Activated CD4-positive, alpha-beta memory T cell treated with anti-CD3 and anti-CD28 coated beads for 36 hours (primary cell): ENCODE data around the gene DLG3. TPM values are rescaled to one million over a fixed set of nuclear protein-coding genes. Genes with fewer than 3 reads are reported as not detected.

Source experiments
- CTCF ChIA-PET: fragments of 350-600 bp; sonication (Branson Sonifier 250); formaldehyde crosslinking; loops from one replicate; lab custom pipeline; 2021; ENCODE audit warnings: antibody characterized with exemption, inconsistent platforms; lab: Charles Lee
- POLR2A ChIA-PET: fragments of 350-600 bp; sonication (Branson Sonifier 250); formaldehyde crosslinking; loops from one replicate; lab custom pipeline; 2021; ENCODE audit warnings: antibody characterized with exemption; lab: Charles Lee
- DNase-seq: peaks from one replicate; pipeline ENCODE4 v3.0.0-alpha.2; 2020
- H3K27ac Mint-ChIP-seq: one replicate; pipeline ENCODE4 v1.8.0; 2021; ENCODE audit warnings: mixed read lengths
- H3K27me3 Mint-ChIP-seq: one replicate; pipeline ENCODE4 v1.8.0; 2021; ENCODE audit warnings: mixed read lengths
- H3K36me3 Mint-ChIP-seq: one replicate; pipeline ENCODE4 v1.8.0; 2021; ENCODE audit warnings: mixed read lengths
- H3K4me1 Mint-ChIP-seq: one replicate; pipeline ENCODE4 v1.8.0; 2021; ENCODE audit warnings: low read depth, mixed read lengths
- H3K4me3 Mint-ChIP-seq: one replicate; pipeline ENCODE4 v1.8.0; 2021; ENCODE audit warnings: mild to moderate bottlenecking, mixed read lengths
- H3K9me3 Mint-ChIP-seq: one replicate; pipeline ENCODE4 v1.8.0; 2021; ENCODE audit warnings: mixed read lengths
- intact Hi-C: fragments of 100-400 bp; cut with micrococcal nuclease; formaldehyde crosslinking; loops from one replicate; pipeline ENCODE4 v1.15.1; 2023
- total RNA-seq, 2 experiments: library from RNA; stranded (reverse); gene quantifications; one replicate each; pipeline ENCODE4 v1.2.3, GENCODE V29; 2021

DLG3 gene
- total RNA-seq, 2 experiments from 2014 or later, result 25.4 to 25.5 TPM

GRCh38 chrX:70426286-70427278 lies 18.1 kb upstream of the DLG3 start:
- Mint-ChIP-seq H3K27ac (no peak overlapping the region), H3K36me3 (no peaks in the 10 kb centered on the region), H3K9me3 (no peaks in the 10 kb centered on the region), H3K27me3 (no peaks in the 10 kb centered on the region), H3K4me1 (no peaks in the 10 kb centered on the region), H3K4me3 (no peak overlapping the region)
- intact Hi-C loops, result no loop called here
- ChIA-PET CTCF (no interaction called here), POLR2A (no interaction called here)
- no peak for DNase-seq

GRCh38 chrX:70427365-70427764 lies 17.3 kb upstream of the DLG3 start:
- intact Hi-C loops, result no loop called here
- ChIA-PET CTCF (no interaction called here), POLR2A (no interaction called here)
- Mint-ChIP-seq H3K9me3 (no peaks in the 10 kb centered on the region), H3K4me1 (no peaks in the 10 kb centered on the region), H3K27me3 (no peaks in the 10 kb centered on the region), H3K27ac (no peak overlapping the region), H3K36me3 (no peaks in the 10 kb centered on the region), H3K4me3 (no peak overlapping the region)
- no peak for DNase-seq

- Mint-ChIP-seq H3K36me3 (no peaks in the 10 kb centered on the region), H3K4me1 (peaks cover 4% of the 10 kb centered on the region), H3K9me3 (no peaks in the 10 kb centered on the region), H3K27ac (no peak overlapping the region), H3K27me3 (no peaks in the 10 kb centered on the region), H3K4me3 (no peak overlapping the region)
- CTCF ChIA-PET, result no interaction called here
- intact Hi-C loops, result no loop called here
- POLR2A ChIA-PET, result interaction anchor here (0.6 kb wide), 1 partner anchor 202 kb away, joined by 3 read pairs; no protein-coding TSS in a partner anchor
- no peak for DNase-seq
Measured at GRCh38 chrX:70429759-70430158, 14.9 kb upstream of the DLG3 start.

- no peak for DNase-seq
- peaks cover 2% of the 10 kb centered on the region for H3K27me3 Mint-ChIP-seq
- peaks cover 7% of the 10 kb centered on the region for H3K4me1 Mint-ChIP-seq
- ChIA-PET POLR2A (interaction anchor here (0.7 to 1.3 kb wide), 3 partner anchors 23 to 300 kb away, joined by 4 to 5 read pairs (median 5); partner anchors contain the start of genes IGBP1, KIF4A and PDZD11), CTCF (interaction anchor here (1.2 to 2.3 kb wide), 3 partner anchors 9 to 237 kb away, joined by 5 to 14 read pairs (median 11); partner anchors contain the start of gene GDPD2)
- no peaks in the 10 kb centered on the region for H3K9me3 Mint-ChIP-seq
- H3K36me3 Mint-ChIP-seq, result no peaks in the 10 kb centered on the region
- peak overlapping the region; percentile 45 for H3K27ac Mint-ChIP-seq
- H3K4me3 Mint-ChIP-seq, result peak overlapping the region; percentile 86
- intact Hi-C loops, result no loop called here
Measured at GRCh38 chrX:70432936-70433847, 11.4 kb upstream of the DLG3 start.

GRCh38 chrX:70433848-70434351 lies 10.7 kb upstream of the DLG3 start:
- POLR2A ChIA-PET, result interaction anchor here (0.7 to 1.6 kb wide), 4 partner anchors 11 to 300 kb away, joined by 3 to 5 read pairs (median 4); partner anchors contain the start of genes DLG3, IGBP1, KIF4A and PDZD11
- H3K9me3 Mint-ChIP-seq, result no peaks in the 10 kb centered on the region
- H3K4me3 Mint-ChIP-seq, result peak overlapping the region; percentile 86
- H3K27me3 Mint-ChIP-seq, result peaks cover 2% of the 10 kb centered on the region
- CTCF ChIA-PET, result interaction anchor here (0.8 to 2.3 kb wide), 5 partner anchors 10 to 300 kb away, joined by 3 to 14 read pairs (median 5); partner anchors contain the start of genes GDPD2, KIF4A and PDZD11
- DNase-seq, result peak; percentile 83
- H3K4me1 Mint-ChIP-seq, result peaks cover 7% of the 10 kb centered on the region
- H3K36me3 Mint-ChIP-seq, result no peaks in the 10 kb centered on the region
- intact Hi-C loops, result loop anchor here (1.0 kb wide), 4 partner anchors 98 to 301 kb away; partner anchors contain the start of genes IGBP1 and KIF4A
- peak overlapping the region; percentile 80 for H3K27ac Mint-ChIP-seq

GRCh38 chrX:70434352-70434866 lies 10.2 kb upstream of the DLG3 start:
- Mint-ChIP-seq H3K27ac (peak overlapping the region; percentile 80), H3K9me3 (no peaks in the 10 kb centered on the region), H3K36me3 (no peaks in the 10 kb centered on the region), H3K27me3 (peaks cover 2% of the 10 kb centered on the region), H3K4me3 (peak overlapping the region; percentile 86), H3K4me1 (peaks cover 9% of the 10 kb centered on the region)
- CTCF ChIA-PET, result interaction anchor here (0.8 to 2.3 kb wide), 6 partner anchors 11 to 301 kb away, joined by 3 to 14 read pairs (median 8); partner anchors contain the start of genes GDPD2, KIF4A and PDZD11
- peak; percentile 85 for DNase-seq
- POLR2A ChIA-PET, result interaction anchor here (0.7 to 1.6 kb wide), 4 partner anchors 10 to 301 kb away, joined by 3 to 5 read pairs (median 4); partner anchors contain the start of genes DLG3, IGBP1, KIF4A and PDZD11
- intact Hi-C loops, result loop anchor here (1.0 kb wide), 4 partner anchors 98 to 301 kb away; partner anchors contain the start of genes IGBP1 and KIF4A

- Mint-ChIP-seq H3K27me3 (peaks cover 2% of the 10 kb centered on the region), H3K4me1 (peaks cover 9% of the 10 kb centered on the region), H3K9me3 (no peaks in the 10 kb centered on the region), H3K27ac (no peak overlapping the region), H3K4me3 (peak overlapping the region; percentile 69), H3K36me3 (no peaks in the 10 kb centered on the region)
- no peak for DNase-seq
- POLR2A ChIA-PET, result interaction anchor here (1.6 kb wide), 1 partner anchor 9 kb away, joined by 3 read pairs; the partner anchor contains the start of gene DLG3
- intact Hi-C loops, result loop anchor here (1.0 kb wide), 4 partner anchors 99 to 302 kb away; partner anchors contain the start of genes IGBP1 and KIF4A
- CTCF ChIA-PET, result interaction anchor here (1.2 to 1.7 kb wide), 3 partner anchors 17 to 145 kb away, joined by 3 to 11 read pairs (median 5); partner anchors contain the start of genes KIF4A and PDZD11
Measured at GRCh38 chrX:70434914-70435586, 9.6 kb upstream of the DLG3 start.

GRCh38 chrX:70436343-70436742 lies 8.3 kb upstream of the DLG3 start:
- ChIA-PET CTCF (no interaction called here), POLR2A (no interaction called here)
- Mint-ChIP-seq H3K9me3 (no peaks in the 10 kb centered on the region), H3K27ac (no peak overlapping the region), H3K36me3 (no peaks in the 10 kb centered on the region), H3K4me3 (no peak overlapping the region), H3K27me3 (peaks cover 2% of the 10 kb centered on the region), H3K4me1 (peaks cover 9% of the 10 kb centered on the region)
- intact Hi-C loops, result no loop called here
- DNase-seq, result peak; percentile 12

GRCh38 chrX:70437011-70437410 lies 7.6 kb upstream of the DLG3 start:
- Mint-ChIP-seq H3K4me3 (no peak overlapping the region), H3K9me3 (no peaks in the 10 kb centered on the region), H3K27me3 (peaks cover 5% of the 10 kb centered on the region), H3K36me3 (no peaks in the 10 kb centered on the region), H3K4me1 (peaks cover 9% of the 10 kb centered on the region), H3K27ac (no peak overlapping the region)
- CTCF ChIA-PET, result no interaction called here
- DNase-seq, result no peak
- POLR2A ChIA-PET, result no interaction called here
- intact Hi-C loops, result no loop called here

GRCh38 chrX:70437921-70438665 lies 6.5 kb upstream of the DLG3 start:
- H3K4me3 Mint-ChIP-seq, result no peak overlapping the region
- no peaks in the 10 kb centered on the region for H3K9me3 Mint-ChIP-seq
- no peak for DNase-seq
- intact Hi-C loops, result no loop called here
- no peaks in the 10 kb centered on the region for H3K36me3 Mint-ChIP-seq
- peaks cover 9% of the 10 kb centered on the region for H3K27me3 Mint-ChIP-seq
- CTCF ChIA-PET, result no interaction called here
- H3K27ac Mint-ChIP-seq, result no peak overlapping the region
- H3K4me1 Mint-ChIP-seq, result peaks cover 8% of the 10 kb centered on the region
- POLR2A ChIA-PET, result no interaction called here
